HEK293T (cell line): ENCODE results near the gene ARHGAP8.

Source experiments
- ARNT ChIP-seq: fragments of 450-650 bp; IDR thresholded peaks from 2 replicates; pipeline ENCODE4 v1.6.1; 2017; ENCODE audit warnings: mild to moderate bottlenecking
- BHLHE40 ChIP-seq: fragments of 450-650 bp; IDR thresholded peaks from 2 replicates; pipeline ENCODE4 v1.6.1; 2016; ENCODE audit warnings: mild to moderate bottlenecking, moderate library complexity, borderline replicate concordance
- FOXA1 ChIP-seq: fragments of 450-650 bp; IDR thresholded peaks from 2 replicates; pipeline ENCODE4 v1.6.1; 2016; ENCODE audit warnings: mild to moderate bottlenecking
- FOXM1 ChIP-seq: fragments of 450-650 bp; IDR thresholded peaks from 2 replicates; pipeline ENCODE4 v1.6.1; 2017; ENCODE audit warnings: mild to moderate bottlenecking, borderline replicate concordance
- HDGF ChIP-seq: fragments of 450-650 bp; IDR thresholded peaks from 2 replicates; pipeline ENCODE4 v1.6.1; 2017; ENCODE audit warnings: antibody characterized with exemption, borderline replicate concordance
- L3MBTL2 ChIP-seq: fragments of 450-650 bp; conservative IDR thresholded peaks from 2 replicates; pipeline ENCODE4 v1.6.1; 2016; ENCODE audit warnings: mild to moderate bottlenecking
- SP1 ChIP-seq: fragments of 450-650 bp; IDR thresholded peaks from 2 replicates; pipeline ENCODE4 v1.6.1; 2017
- SUZ12 ChIP-seq: fragments of 450-650 bp; IDR thresholded peaks from 2 replicates; pipeline ENCODE4 v1.6.1; 2016; ENCODE audit warnings: mild to moderate bottlenecking
- TARDBP ChIP-seq: fragments of 450-650 bp; IDR thresholded peaks from 2 replicates; pipeline ENCODE4 v1.6.1; 2016

GRCh38 chr22:44845796-44846720 lies 93.7 kb downstream of the ARHGAP8 start:
- TF ChIP-seq FOXM1: no peak
- TF ChIP-seq HDGF: no peak
- no peak for TF ChIP-seq TARDBP
- TF ChIP-seq SP1: no peak
- TF ChIP-seq L3MBTL2: no peak
- no peak for TF ChIP-seq BHLHE40
- no peak for TF ChIP-seq SUZ12
- TF ChIP-seq ARNT: no peak
- no peak for TF ChIP-seq FOXA1
